Measurements from ENCODE around the gene VPS45.

DNA sequence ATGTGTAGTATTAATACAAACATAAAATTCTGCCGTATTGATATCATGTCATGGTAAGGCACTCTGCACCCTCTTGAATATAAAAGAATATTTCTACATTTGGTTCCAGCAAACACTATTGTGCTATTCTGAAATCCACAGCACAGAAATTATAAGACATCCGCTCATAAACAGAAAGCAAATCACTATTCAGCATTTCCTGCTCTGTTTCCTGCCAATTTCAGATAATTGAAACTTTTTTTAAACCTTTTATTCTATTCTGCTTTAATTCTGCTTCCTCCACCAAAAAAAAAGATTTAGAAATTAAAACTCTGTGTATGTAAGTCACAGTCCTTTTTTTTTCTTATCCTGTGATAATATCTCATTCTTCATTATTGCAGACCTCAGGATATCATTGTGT, 42.5 kb downstream of the VPS45 start:
- TF ChIP-seq, protein P1, sequence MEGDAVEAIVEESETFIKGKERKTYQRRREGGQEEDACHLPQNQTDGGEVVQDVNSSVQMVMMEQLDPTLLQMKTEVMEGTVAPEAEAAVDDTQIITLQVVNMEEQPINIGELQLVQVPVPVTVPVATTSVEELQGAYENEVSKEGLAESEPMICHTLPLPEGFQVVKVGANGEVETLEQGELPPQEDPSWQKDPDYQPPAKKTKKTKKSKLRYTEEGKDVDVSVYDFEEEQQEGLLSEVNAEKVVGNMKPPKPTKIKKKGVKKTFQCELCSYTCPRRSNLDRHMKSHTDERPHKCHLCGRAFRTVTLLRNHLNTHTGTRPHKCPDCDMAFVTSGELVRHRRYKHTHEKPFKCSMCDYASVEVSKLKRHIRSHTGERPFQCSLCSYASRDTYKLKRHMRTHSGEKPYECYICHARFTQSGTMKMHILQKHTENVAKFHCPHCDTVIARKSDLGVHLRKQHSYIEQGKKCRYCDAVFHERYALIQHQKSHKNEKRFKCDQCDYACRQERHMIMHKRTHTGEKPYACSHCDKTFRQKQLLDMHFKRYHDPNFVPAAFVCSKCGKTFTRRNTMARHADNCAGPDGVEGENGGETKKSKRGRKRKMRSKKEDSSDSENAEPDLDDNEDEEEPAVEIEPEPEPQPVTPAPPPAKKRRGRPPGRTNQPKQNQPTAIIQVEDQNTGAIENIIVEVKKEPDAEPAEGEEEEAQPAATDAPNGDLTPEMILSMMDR (IDR thresholded peaks at IDR 0.05), result no peak
- TF ChIP-seq EP300 (IDR thresholded peaks at IDR 0.05), result no peak
- TF ChIP-seq POLR2A (IDR thresholded peaks at IDR 0.05), result no peak
